Measurements from ENCODE around the gene RNASET2. TPM values are rescaled to one million over a fixed set of nuclear protein-coding genes. Genes with fewer than 3 reads are reported as not detected.

Gene RNASET2
- polyA plus RNA-seq, 2 of the 4 experiments (the other 2 are of a cell fraction), result 9.3 to 11.2 TPM

DNA sequence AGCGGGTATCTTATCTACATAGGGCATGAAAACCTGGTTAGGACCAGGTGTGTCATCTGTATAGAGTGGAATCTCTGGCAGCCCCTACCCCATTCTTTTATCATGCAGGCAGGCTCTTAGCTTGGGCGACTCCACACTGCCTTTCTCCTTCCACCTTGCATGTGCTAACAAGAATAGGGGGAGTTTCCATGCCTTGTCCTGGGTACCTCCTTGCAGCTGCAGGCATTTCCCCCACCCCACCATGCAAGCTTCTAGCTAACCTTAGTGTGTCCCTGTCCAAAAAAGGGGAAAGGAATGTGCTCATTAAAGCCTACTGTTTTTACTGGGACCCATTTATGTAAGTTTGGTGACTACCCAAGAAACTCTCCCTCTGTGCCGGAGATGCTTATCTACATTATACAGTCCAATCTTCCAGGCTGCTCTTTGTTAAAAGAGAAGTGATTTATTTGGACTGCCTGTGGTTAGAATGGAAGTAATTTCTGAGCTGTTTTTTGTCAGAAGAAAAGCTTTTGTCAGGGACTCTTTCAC lies 32.4 kb upstream of the RNASET2 start:
- ChIA-PET CTCF (interaction anchor here (0.6 to 4.0 kb wide), 12 partner anchors 8 to 218 kb away, joined by 3 to 50 read pairs (median 6); no protein-coding TSS in a partner anchor), POLR2A (interaction anchor here (0.6 kb wide), 1 partner anchor 35 kb away, joined by 5 read pairs; no protein-coding TSS in a partner anchor)
- no peak for FAIRE-seq
- H3K27ac ChIP-seq, result no peak overlapping the region
- ATAC-seq, result no peak
- no peak for TF ChIP-seq HOXB13 (CRISPR knock-in tag; IDR thresholded peaks at IDR 0.05; ENCODE audit: low read depth)
- TF ChIP-seq RAD21 (conservative IDR thresholded peaks at IDR 0.05 in 1 of 2, IDR thresholded peaks at IDR 0.05 in 1 of 2), result no peak
- no peak for TF ChIP-seq TP53 (CRISPR knock-in tag; IDR thresholded peaks at IDR 0.05)
- TF ChIP-seq PBX3 (IDR thresholded peaks at IDR 0.05), result no peak
- no peak for TF ChIP-seq PHF8 (IDR thresholded peaks at IDR 0.05; ENCODE audit: borderline replicate concordance, low read depth)
- TF ChIP-seq ELK1 (IDR thresholded peaks at IDR 0.05; ENCODE audit: low read depth, low read length), result no peak
- no peak for TF ChIP-seq EHMT2 (IDR thresholded peaks at IDR 0.05; ENCODE audit: low read depth)
- no peak for TF ChIP-seq CBX2 (IDR thresholded peaks at IDR 0.05; ENCODE audit: borderline replicate concordance, low read depth)
- no peak for TF ChIP-seq MAX (IDR thresholded peaks at IDR 0.05)
- no peak for TF ChIP-seq ATOH8 (CRISPR knock-in tag; IDR thresholded peaks at IDR 0.05; ENCODE audit: low read depth)
- TF ChIP-seq, protein P1, sequence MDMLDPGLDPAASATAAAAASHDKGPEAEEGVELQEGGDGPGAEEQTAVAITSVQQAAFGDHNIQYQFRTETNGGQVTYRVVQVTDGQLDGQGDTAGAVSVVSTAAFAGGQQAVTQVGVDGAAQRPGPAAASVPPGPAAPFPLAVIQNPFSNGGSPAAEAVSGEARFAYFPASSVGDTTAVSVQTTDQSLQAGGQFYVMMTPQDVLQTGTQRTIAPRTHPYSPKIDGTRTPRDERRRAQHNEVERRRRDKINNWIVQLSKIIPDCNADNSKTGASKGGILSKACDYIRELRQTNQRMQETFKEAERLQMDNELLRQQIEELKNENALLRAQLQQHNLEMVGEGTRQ (IDR thresholded peaks at IDR 0.05), result no peak
- no peak for TF ChIP-seq JUN (IDR thresholded peaks at IDR 0.05)
- TF ChIP-seq E2F6 (IDR thresholded peaks at IDR 0.05; ENCODE audit: borderline replicate concordance, low read depth), result no peak
- H3K4me3 ChIP-seq, result no peak overlapping the region
- WGBS (ENCODE audit: missing lambda C conversion rate), result 93% methylated on average over 3 of the region's 3 CpGs
- no peak for DNase-seq (ENCODE audit: low read depth in 1 of 2, low spot score in 1 of 2)
- no peak overlapping the region for H3K4me2 ChIP-seq
- peaks cover 4% of the 10 kb centered on the region; the same call in 1 of the 3 replicates for H3K4me1 ChIP-seq
- no peaks in the 10 kb centered on the region for H3K9me3 ChIP-seq

DNA sequence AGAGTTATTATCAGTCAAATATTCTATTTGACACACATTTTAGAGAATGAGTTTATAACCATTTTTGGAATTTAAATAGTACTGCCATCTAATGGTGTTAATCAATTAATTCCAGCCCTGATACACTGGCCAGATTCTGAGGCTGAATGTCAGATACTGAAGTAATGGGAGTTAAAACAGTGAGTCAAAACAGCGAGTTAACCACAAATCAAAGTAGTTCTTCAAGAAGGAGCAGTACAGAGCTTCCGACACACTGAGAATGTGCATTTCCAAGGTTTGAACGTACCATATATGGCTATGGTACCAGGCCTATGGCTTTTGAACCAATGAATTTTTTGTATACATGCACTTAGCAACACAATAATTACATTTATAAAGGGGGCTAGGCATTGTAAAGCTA lies 31.6 kb upstream of the RNASET2 start:
- CTCF ChIA-PET, result interaction anchor here (2.5 to 4.0 kb wide), 3 partner anchors 13 to 213 kb away, joined by 8 to 50 read pairs (median 13); no protein-coding TSS in a partner anchor

More for the DNA sequence above, 31.6 kb upstream of the RNASET2 start:
- Histone ChIP-seq H3K4me2 (no peak overlapping the region), H3K27ac (no peak overlapping the region), H3K4me1 (peaks cover 4% of the 10 kb centered on the region; the same call in 1 of the 3 replicates), H3K4me3 (no peak overlapping the region), H3K9me3 (no peaks in the 10 kb centered on the region)
- WGBS (ENCODE audit: missing lambda C conversion rate), result 92% methylated on average over 3 of the region's 3 CpGs
- DNase-seq (ENCODE audit: low read depth in 1 of 2, low spot score in 1 of 2) (no peak), FAIRE-seq (no peak), ATAC-seq (no peak)
- POLR2A ChIA-PET, result interaction anchor here (0.6 kb wide), 1 partner anchor 34 kb away, joined by 5 read pairs; no protein-coding TSS in a partner anchor
- TF ChIP-seq FOXS1 (CRISPR knock-in tag; IDR thresholded peaks at IDR 0.05), result no peak
- TF ChIP-seq TP53 (CRISPR knock-in tag; IDR thresholded peaks at IDR 0.05), result no peak
- TF ChIP-seq HMGXB4 (CRISPR knock-in tag; IDR thresholded peaks at IDR 0.05; ENCODE audit: borderline replicate concordance), result no peak
- no peak for TF ChIP-seq ATOH8 (CRISPR knock-in tag; IDR thresholded peaks at IDR 0.05; ENCODE audit: low read depth)
- no peak for TF ChIP-seq NPAS2 (CRISPR knock-in tag; IDR thresholded peaks at IDR 0.05; ENCODE audit: borderline replicate concordance)
- no peak for TF ChIP-seq CHD2 (IDR thresholded peaks at IDR 0.05; ENCODE audit: low read length, partially characterized antibody)

Measured in A549 (cell line).